Measurements from ENCODE around the gene TOMM40.
"Not testable (repeated sequence)": the region's sequence is repeated elsewhere in the genome, so short reads cannot be mapped to it uniquely, and the experiment has no call there.

TOMM40 gene

GRCh38 chr19:44908074-44908835, 17.2 kb downstream of the TOMM40 start:
- Histone ChIP-seq H3K9ac (ENCODE audit: low read length in 5 of 5) (no peak overlapping the region), H3K4me3 (ENCODE audit: low read depth in 1 of 5, low read length in 5 of 5) (no peak overlapping the region), H3K4me1 (ENCODE audit: control insufficient read depth in 5 of 5, insufficient read depth in 5 of 5, low read length in 5 of 5) (peaks cover 8 to 73% (median 49%) of the 10 kb centered on the region in 5 donors), H3K27ac (ENCODE audit: low read depth, low read length) (no peak overlapping the region), H3K9me3 (ENCODE audit: control insufficient read depth in 5 of 5, low read length in 5 of 5) (no peaks in the 10 kb centered on the region), H3K36me3 (ENCODE audit: control insufficient read depth in 5 of 5, insufficient read depth in 5 of 5, low read length in 5 of 5) (peaks cover 0 to 4% (median 0%) of the 10 kb centered on the region in 5 donors), H3K27me3 (ENCODE audit: control insufficient read depth in 5 of 5, insufficient read depth in 4 of 5, low read length in 5 of 5) (peaks cover 0 to 13% (median 7%) of the 10 kb centered on the region in 5 donors)

GRCh38 chr19:44908836-44909261, 17.8 kb downstream of the TOMM40 start:
- no peak overlapping the region for H3K4me3 ChIP-seq (ENCODE audit: low read depth in 1 of 5, low read length in 5 of 5)
- H3K27me3 ChIP-seq (ENCODE audit: control insufficient read depth in 5 of 5, insufficient read depth in 4 of 5, low read length in 5 of 5): peaks cover 0 to 13% (median 7%) of the 10 kb centered on the region in 5 donors
- H3K9ac ChIP-seq (ENCODE audit: low read length in 5 of 5): no peak overlapping the region
- peaks cover 0 to 4% (median 0%) of the 10 kb centered on the region in 5 donors for H3K36me3 ChIP-seq (ENCODE audit: control insufficient read depth in 5 of 5, insufficient read depth in 5 of 5, low read length in 5 of 5)
- H3K27ac ChIP-seq (ENCODE audit: low read depth, low read length): no peak overlapping the region
- peaks cover 8 to 76% (median 51%) of the 10 kb centered on the region in 5 donors for H3K4me1 ChIP-seq (ENCODE audit: control insufficient read depth in 5 of 5, insufficient read depth in 5 of 5, low read length in 5 of 5)
- no peaks in the 10 kb centered on the region for H3K9me3 ChIP-seq (ENCODE audit: control insufficient read depth in 5 of 5, low read length in 5 of 5)

GRCh38 chr19:44909775-44910174, 18.7 kb downstream of the TOMM40 start:
- Histone ChIP-seq H3K9me3 (ENCODE audit: control insufficient read depth in 5 of 5, low read length in 5 of 5) (no peaks in the 10 kb centered on the region), H3K9ac (ENCODE audit: low read length in 5 of 5) (no peak overlapping the region), H3K27ac (ENCODE audit: low read depth, low read length) (peak overlapping the region; percentile 58), H3K36me3 (ENCODE audit: control insufficient read depth in 5 of 5, insufficient read depth in 5 of 5, low read length in 5 of 5) (peaks cover 0 to 4% (median 0%) of the 10 kb centered on the region in 5 donors), H3K4me1 (ENCODE audit: control insufficient read depth in 5 of 5, insufficient read depth in 5 of 5, low read length in 5 of 5) (peaks cover 6 to 76% (median 53%) of the 10 kb centered on the region in 5 donors), H3K4me3 (ENCODE audit: low read depth in 1 of 5, low read length in 5 of 5) (no peak overlapping the region), H3K27me3 (ENCODE audit: control insufficient read depth in 5 of 5, insufficient read depth in 4 of 5, low read length in 5 of 5) (peaks cover 0 to 13% (median 7%) of the 10 kb centered on the region in 5 donors)

GRCh38 chr19:44911896-44912295, 20.8 kb downstream of the TOMM40 start:
- H3K27ac ChIP-seq (ENCODE audit: low read depth, low read length): peak overlapping the region; percentile 72
- peak overlapping the region in 1 of 5 donors; percentile 10 for H3K9ac ChIP-seq (ENCODE audit: low read length in 5 of 5)
- H3K36me3 ChIP-seq (ENCODE audit: control insufficient read depth in 5 of 5, insufficient read depth in 5 of 5, low read length in 5 of 5); H3K9me3 ChIP-seq (ENCODE audit: control insufficient read depth in 5 of 5, low read length in 5 of 5); H3K4me3 ChIP-seq (ENCODE audit: low read depth in 1 of 5, low read length in 5 of 5); H3K27me3 ChIP-seq (ENCODE audit: control insufficient read depth in 5 of 5, insufficient read depth in 4 of 5, low read length in 5 of 5): not testable (repeated sequence)
- H3K4me1 ChIP-seq (ENCODE audit: control insufficient read depth in 5 of 5, insufficient read depth in 5 of 5, low read length in 5 of 5): peaks cover 6 to 71% (median 49%) of the 10 kb centered on the region in 5 donors

GRCh38 chr19:44912854-44913253, 21.8 kb downstream of the TOMM40 start:
- Histone ChIP-seq H3K9me3 (ENCODE audit: control insufficient read depth in 5 of 5, low read length in 5 of 5) (no peaks in the 10 kb centered on the region), H3K9ac (ENCODE audit: low read length in 5 of 5) (no peak overlapping the region), H3K27ac (ENCODE audit: low read depth, low read length) (peak overlapping the region; percentile 72), H3K36me3 (ENCODE audit: control insufficient read depth in 5 of 5, insufficient read depth in 5 of 5, low read length in 5 of 5) (peaks cover 0 to 4% (median 0%) of the 10 kb centered on the region in 5 donors), H3K27me3 (ENCODE audit: control insufficient read depth in 5 of 5, insufficient read depth in 4 of 5, low read length in 5 of 5) (no peaks in the 10 kb centered on the region), H3K4me3 (ENCODE audit: low read depth in 1 of 5, low read length in 5 of 5) (no peak overlapping the region), H3K4me1 (ENCODE audit: control insufficient read depth in 5 of 5, insufficient read depth in 5 of 5, low read length in 5 of 5) (peaks cover 6 to 62% (median 49%) of the 10 kb centered on the region in 5 donors)

- not testable (repeated sequence) for H3K36me3 ChIP-seq (ENCODE audit: control insufficient read depth in 5 of 5, insufficient read depth in 5 of 5, low read length in 5 of 5); H3K9me3 ChIP-seq (ENCODE audit: control insufficient read depth in 5 of 5, low read length in 5 of 5); H3K27me3 ChIP-seq (ENCODE audit: control insufficient read depth in 5 of 5, insufficient read depth in 4 of 5, low read length in 5 of 5)
- Histone ChIP-seq H3K9ac (ENCODE audit: low read length in 5 of 5) (peak overlapping the region in 2 of 5 donors; percentile 11 to 13), H3K4me3 (ENCODE audit: low read depth in 1 of 5, low read length in 5 of 5) (peak overlapping the region in 2 of 5 donors; percentile 73 to 75), H3K27ac (ENCODE audit: low read depth, low read length) (peak overlapping the region; percentile 44), H3K4me1 (ENCODE audit: control insufficient read depth in 5 of 5, insufficient read depth in 5 of 5, low read length in 5 of 5) (peaks cover 6 to 62% (median 49%) of the 10 kb centered on the region in 5 donors)
Observed at GRCh38 chr19:44913512-44914432, 22.7 kb downstream of the TOMM40 start.

- H3K36me3 ChIP-seq (ENCODE audit: control insufficient read depth in 5 of 5, insufficient read depth in 5 of 5, low read length in 5 of 5); H3K9me3 ChIP-seq (ENCODE audit: control insufficient read depth in 5 of 5, low read length in 5 of 5); H3K27me3 ChIP-seq (ENCODE audit: control insufficient read depth in 5 of 5, insufficient read depth in 4 of 5, low read length in 5 of 5): not testable (repeated sequence)
- Histone ChIP-seq H3K4me3 (ENCODE audit: low read depth in 1 of 5, low read length in 5 of 5) (peak within 1 kb of the TSS; percentile 51 to 75 (median 69)), H3K9ac (ENCODE audit: low read length in 5 of 5) (peak within 1 kb of the TSS in 4 of 5 donors; percentile 30 to 64 (median 44)), H3K4me1 (ENCODE audit: control insufficient read depth in 5 of 5, insufficient read depth in 5 of 5, low read length in 5 of 5) (peaks cover 6 to 61% (median 49%) of the 10 kb centered on the region in 5 donors), H3K27ac (ENCODE audit: low read depth, low read length) (peak within 1 kb of the TSS; percentile 44)
Observed at GRCh38 chr19:44914433-44915206, 23.6 kb downstream of the TOMM40 start, which contains the start of gene APOC1. TSS of gene APOC1 (plus strand) at chr19:44914608. CDS start at chr19:44914892, 284 bp downstream.

GRCh38 chr19:44924243-44924725, 33.2 kb downstream of the TOMM40 start:
- H3K9ac ChIP-seq (ENCODE audit: low read length in 5 of 5): no peak overlapping the region

GRCh38 chr19:44925114-44925891, 34.2 kb downstream of the TOMM40 start:
- H3K9ac ChIP-seq (ENCODE audit: low read length in 5 of 5): peak overlapping the region in 1 of 5 donors; percentile 41
- H3K27me3 ChIP-seq (ENCODE audit: control insufficient read depth in 5 of 5, insufficient read depth in 4 of 5, low read length in 5 of 5): no peaks in the 10 kb centered on the region
- H3K4me3 ChIP-seq (ENCODE audit: low read depth in 1 of 5, low read length in 5 of 5): no peak overlapping the region
- H3K4me1 ChIP-seq (ENCODE audit: control insufficient read depth in 5 of 5, insufficient read depth in 5 of 5, low read length in 5 of 5): peaks cover 7 to 42% (median 40%) of the 10 kb centered on the region in 5 donors
- peak overlapping the region; percentile 50 for H3K27ac ChIP-seq (ENCODE audit: low read depth, low read length)
- H3K36me3 ChIP-seq (ENCODE audit: control insufficient read depth in 5 of 5, insufficient read depth in 5 of 5, low read length in 5 of 5): no peaks in the 10 kb centered on the region
- H3K9me3 ChIP-seq (ENCODE audit: control insufficient read depth in 5 of 5, low read length in 5 of 5): no peaks in the 10 kb centered on the region

More at GRCh38 chr19:44924243-44924725, 33.2 kb downstream of the TOMM40 start:
- Histone ChIP-seq H3K27me3 (ENCODE audit: control insufficient read depth in 5 of 5, insufficient read depth in 4 of 5, low read length in 5 of 5) (no peaks in the 10 kb centered on the region), H3K4me3 (ENCODE audit: low read depth in 1 of 5, low read length in 5 of 5) (no peak overlapping the region), H3K4me1 (ENCODE audit: control insufficient read depth in 5 of 5, insufficient read depth in 5 of 5, low read length in 5 of 5) (peaks cover 7 to 42% (median 40%) of the 10 kb centered on the region in 5 donors), H3K27ac (ENCODE audit: low read depth, low read length) (peak overlapping the region; percentile 46), H3K9me3 (ENCODE audit: control insufficient read depth in 5 of 5, low read length in 5 of 5) (no peaks in the 10 kb centered on the region), H3K36me3 (ENCODE audit: control insufficient read depth in 5 of 5, insufficient read depth in 5 of 5, low read length in 5 of 5) (no peaks in the 10 kb centered on the region)

Data from subcutaneous abdominal adipose tissue (tissue), 5 donors.